Endodermal cell (in vitro differentiated cells): ENCODE data around the gene ZNG1B. TPM values are rescaled to one million over a fixed set of nuclear protein-coding genes. Genes with fewer than 3 reads are reported as not detected.
"Not testable (repeated sequence)": the region's sequence is repeated elsewhere in the genome, so short reads cannot be mapped to it uniquely, and the experiment has no call there.

Experiments used
- DNase-seq: peaks from one replicate; pipeline ENCODE4 v3.0.0-alpha.2; 2017
- H3K27ac ChIP-seq: 2 replicates; pipeline ENCODE4 v1.5.1; 2013; ENCODE audit warnings: mild to moderate bottlenecking, low read depth, low read length, moderate library complexity
- H3K27me3 ChIP-seq: 2 replicates; pipeline ENCODE4 v1.6.1; 2013; ENCODE audit warnings: mild to moderate bottlenecking, low read length, moderate library complexity; ENCODE audit not compliant: insufficient read depth, control insufficient read depth, poor library complexity, severe bottlenecking
- H3K36me3 ChIP-seq: 2 replicates; pipeline ENCODE4 v1.7.0; 2013; ENCODE audit warnings: mild to moderate bottlenecking, low read length, moderate library complexity; ENCODE audit not compliant: control insufficient read depth, insufficient read depth
- H3K4me1 ChIP-seq: one replicate; pipeline ENCODE4 v1.7.0; 2013; ENCODE audit warnings: low read length; ENCODE audit not compliant: control insufficient read depth, insufficient read depth
- H3K4me3 ChIP-seq: 2 replicates; pipeline ENCODE4 v1.5.1; 2013; ENCODE audit warnings: mild to moderate bottlenecking, low read length, moderate library complexity
- H3K9ac ChIP-seq: 2 replicates; pipeline ENCODE4 v1.6.1; 2013; ENCODE audit warnings: mild to moderate bottlenecking, low read length, moderate library complexity; ENCODE audit not compliant: poor library complexity, severe bottlenecking; ENCODE audit errors: extremely low read depth
- H3K9me3 ChIP-seq: 2 replicates; pipeline ENCODE4 v1.6.1; 2013; ENCODE audit warnings: mild to moderate bottlenecking, low read length, moderate library complexity; ENCODE audit not compliant: control insufficient read depth
- H3K27ac Mint-ChIP-seq: 2 replicates; pipeline ENCODE4 v1.8.0; 2020; ENCODE audit warnings: mixed read lengths
- H3K27me3 Mint-ChIP-seq: 2 replicates; pipeline ENCODE4 v1.8.0; 2021; ENCODE audit warnings: mild to moderate bottlenecking, mixed read lengths; ENCODE audit not compliant: insufficient read depth
- H3K36me3 Mint-ChIP-seq: 2 replicates; pipeline ENCODE4 v1.8.0; 2020; ENCODE audit warnings: low read depth, mixed read lengths
- H3K4me1 Mint-ChIP-seq: 2 replicates; pipeline ENCODE4 v1.8.0; 2020; ENCODE audit warnings: mixed read lengths
- H3K4me3 Mint-ChIP-seq: 2 replicates; pipeline ENCODE4 v1.8.0; 2020; ENCODE audit warnings: mild to moderate bottlenecking, moderate library complexity, mixed read lengths
- H3K9me3 Mint-ChIP-seq: 2 replicates; pipeline ENCODE4 v1.8.0; 2020; ENCODE audit warnings: mild to moderate bottlenecking, mixed read lengths
- WGBS, 2 experiments: methylation state at CpG; one replicate each; pipeline versions ENCODE4 v1.1.5 to v1.1.7; 2013; ENCODE audit warnings: missing lambda C conversion rate in 2 of 2, mixed read lengths in 1 of 2; ENCODE audit not compliant: insufficient coverage in 1 of 2, insufficient read length in 1 of 2; 5-methylcytosine and 5-hydroxymethylcytosine counted together
- total RNA-seq, 2 donors: library from RNA; stranded (reverse); fragmentation: NEBNext Ultra II Directional in 1 of 2; extraction: Animal tissue kit (Norgen Biotek cat#: 25700) in 1 of 2; gene quantifications; 2 replicates in 1 of 2; 3 replicates in 1 of 2; pipeline ENCODE4 v1.2.1, GENCODE V29; 2021

ZNG1B gene
- total RNA-seq, 2 donors from 2014 or later: 40.9 to 47.2 TPM

DNA sequence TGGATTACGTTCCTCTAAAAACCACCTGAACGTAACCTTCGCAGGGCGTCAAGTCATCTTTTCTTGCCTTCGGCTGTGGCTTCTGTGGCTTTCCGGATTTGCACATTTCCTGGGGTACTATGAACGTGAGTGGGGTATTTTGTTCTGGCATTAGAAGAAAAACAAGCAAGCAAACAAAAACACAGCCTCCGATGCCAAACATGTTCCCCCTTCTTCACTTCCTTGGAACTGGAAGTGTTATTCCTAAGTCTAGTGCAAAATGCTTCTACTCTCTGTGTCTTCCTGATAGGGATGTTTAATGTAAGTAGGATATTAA, 63.2 kb downstream of the ZNG1B start:
- 17% methylated on average over 7 of the region's 8 CpGs; no CpG with 5 or more reads in 1 of the 2 experiments for WGBS, 2 experiments
- H3K27me3 Mint-ChIP-seq: peaks cover 65% of the 10 kb centered on the region
- H3K9me3 ChIP-seq, H3K4me3 Mint-ChIP-seq, H3K36me3 ChIP-seq, H3K9ac ChIP-seq, H3K36me3 Mint-ChIP-seq, H3K4me1 ChIP-seq, H3K27ac ChIP-seq, H3K4me3 ChIP-seq, H3K4me1 Mint-ChIP-seq, DNase-seq, H3K27ac Mint-ChIP-seq, H3K9me3 Mint-ChIP-seq: not testable (repeated sequence)
- peaks cover 61% of the 10 kb centered on the region for H3K27me3 ChIP-seq

DNA sequence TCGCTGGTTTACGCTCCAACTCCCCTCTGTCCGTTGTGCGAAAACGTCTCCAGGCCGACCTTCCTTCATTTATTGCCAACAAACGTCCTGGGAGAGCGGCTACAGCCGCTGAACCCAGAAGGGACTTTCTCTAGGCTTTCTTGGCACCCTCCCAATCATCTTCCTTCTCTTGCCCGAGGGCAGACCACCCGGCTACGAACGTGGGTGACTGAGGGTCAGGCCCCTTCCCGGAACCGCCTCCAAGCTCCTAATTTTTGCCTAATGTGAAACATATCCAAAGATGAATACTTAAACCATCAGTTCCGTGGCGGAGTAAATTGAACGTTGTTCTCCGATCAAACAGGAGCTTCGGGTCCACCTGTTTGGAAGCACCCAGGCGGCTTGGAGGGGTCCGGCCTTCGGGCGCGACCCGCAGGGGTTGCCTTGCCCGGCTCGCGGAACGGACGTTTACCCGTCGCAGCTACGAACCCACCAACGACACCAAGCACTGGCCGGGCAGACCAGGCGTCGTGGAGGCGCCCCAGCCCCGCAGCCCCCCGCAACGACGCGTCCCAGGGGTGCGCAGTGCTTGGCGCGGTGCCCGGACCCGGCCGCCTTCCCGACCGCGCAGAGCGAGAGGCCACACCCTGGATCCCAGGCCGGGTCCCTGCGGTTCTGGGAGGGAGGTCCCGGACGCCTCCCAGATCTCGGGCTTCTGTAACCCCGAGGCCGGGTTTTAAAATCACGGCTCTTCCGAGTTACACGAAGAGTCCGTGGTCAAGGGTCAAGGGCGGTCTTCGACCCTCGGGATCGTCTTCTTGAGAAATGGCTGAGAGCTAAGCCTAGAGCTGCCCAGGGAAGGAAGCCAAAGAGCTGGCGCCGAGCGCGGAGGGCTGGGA, 65.0 kb downstream of the ZNG1B start:
- peaks cover 69% of the 10 kb centered on the region for H3K27me3 Mint-ChIP-seq
- H3K9me3 ChIP-seq, H3K36me3 ChIP-seq, H3K36me3 Mint-ChIP-seq, H3K4me3 ChIP-seq, H3K4me1 ChIP-seq, H3K9ac ChIP-seq, H3K27ac Mint-ChIP-seq, H3K4me1 Mint-ChIP-seq, H3K9me3 Mint-ChIP-seq, H3K27ac ChIP-seq: not testable (repeated sequence)
- H3K27me3 ChIP-seq: peaks cover 71% of the 10 kb centered on the region
- peak overlapping the region; percentile 50 for H3K4me3 Mint-ChIP-seq
- peak; percentile 47 for DNase-seq
- 0 to 2% methylated on average over 3 to 56 of the region's 73 CpGs for WGBS, 2 experiments

GRCh38 chr2:113503094-113504042, 65.9 kb downstream of the ZNG1B start:
- H3K36me3 Mint-ChIP-seq, H3K9ac ChIP-seq, H3K36me3 ChIP-seq, H3K4me1 ChIP-seq, H3K4me1 Mint-ChIP-seq, H3K27ac Mint-ChIP-seq, H3K9me3 Mint-ChIP-seq, H3K9me3 ChIP-seq, H3K27ac ChIP-seq: not testable (repeated sequence)
- Mint-ChIP-seq H3K27me3 (peaks cover 70% of the 10 kb centered on the region), H3K4me3 (peak overlapping the region; percentile 50)
- H3K4me3 ChIP-seq: peak overlapping the region; percentile 35
- 0 to 1% methylated on average over 20 to 91 of the region's 116 CpGs for WGBS, 2 experiments
- H3K27me3 ChIP-seq: peaks cover 79% of the 10 kb centered on the region
- DNase-seq: peak; percentile 77

- H3K27ac Mint-ChIP-seq, H3K9me3 Mint-ChIP-seq, H3K9ac ChIP-seq, H3K36me3 ChIP-seq, H3K4me1 Mint-ChIP-seq, H3K27ac ChIP-seq, H3K36me3 Mint-ChIP-seq, H3K4me1 ChIP-seq, H3K4me3 ChIP-seq, H3K4me3 Mint-ChIP-seq, H3K9me3 ChIP-seq: not testable (repeated sequence)
- H3K27me3 Mint-ChIP-seq: peaks cover 70% of the 10 kb centered on the region
- DNase-seq: peak; percentile 48
- WGBS, 2 experiments: 16% methylated on average over 5 of the region's 23 CpGs; no CpG with 5 or more reads in 1 of the 2 experiments
- peaks cover 79% of the 10 kb centered on the region for H3K27me3 ChIP-seq
Measured at GRCh38 chr2:113504081-113504480, 66.6 kb downstream of the ZNG1B start.

DNA sequence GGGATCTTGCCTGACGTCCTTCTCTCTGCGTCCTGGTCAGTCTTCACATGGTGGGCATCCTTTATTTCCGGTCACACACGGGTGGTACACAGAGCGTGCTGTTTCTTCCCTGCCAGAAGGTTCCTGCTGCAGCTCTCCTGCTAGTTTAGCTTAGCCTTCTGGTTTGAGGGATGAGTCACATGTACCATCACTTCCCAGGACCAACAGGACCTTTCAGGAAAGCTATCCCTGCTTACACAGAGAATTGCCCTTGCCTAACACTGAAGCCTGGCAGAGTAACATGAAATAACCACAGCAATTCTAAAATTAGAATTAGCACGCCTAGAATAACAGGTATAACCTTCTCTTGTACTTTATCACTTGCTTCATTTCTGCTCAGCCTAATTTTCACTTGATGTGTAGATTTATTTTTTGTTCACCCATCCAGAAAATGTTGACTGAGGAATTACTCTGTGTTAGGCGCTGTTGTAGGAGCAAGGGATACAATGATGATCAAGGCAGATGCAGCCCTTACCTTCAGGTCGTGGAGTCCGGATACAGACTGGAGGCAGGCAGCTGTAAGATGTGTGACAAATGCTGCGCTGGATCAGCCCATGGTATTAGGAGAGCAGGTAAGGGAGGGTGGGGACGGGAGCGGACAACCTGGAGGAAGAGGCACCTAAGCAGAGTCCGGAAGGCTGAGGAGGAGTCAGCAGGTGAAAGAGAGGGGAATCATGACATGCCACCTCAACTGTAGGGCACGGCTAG, 70.1 kb downstream of the ZNG1B start:
- not testable (repeated sequence) for H3K9ac ChIP-seq, H3K4me1 ChIP-seq, H3K9me3 Mint-ChIP-seq, H3K27ac ChIP-seq, H3K36me3 Mint-ChIP-seq, H3K4me3 ChIP-seq, H3K9me3 ChIP-seq, H3K27ac Mint-ChIP-seq, H3K4me3 Mint-ChIP-seq, H3K36me3 ChIP-seq, H3K4me1 Mint-ChIP-seq
- peaks cover 63% of the 10 kb centered on the region for H3K27me3 Mint-ChIP-seq
- 26 to 39% methylated on average over 3 to 11 of the region's 14 CpGs for WGBS, 2 experiments
- DNase-seq: peak; percentile 47
- peaks cover 73% of the 10 kb centered on the region for H3K27me3 ChIP-seq

GRCh38 chr2:113508187-113508586, 70.7 kb downstream of the ZNG1B start:
- H3K9me3 Mint-ChIP-seq, H3K4me1 Mint-ChIP-seq, DNase-seq, H3K36me3 Mint-ChIP-seq, H3K9me3 ChIP-seq, H3K4me3 ChIP-seq, H3K27ac Mint-ChIP-seq, H3K27ac ChIP-seq, H3K4me1 ChIP-seq, H3K36me3 ChIP-seq, H3K9ac ChIP-seq, H3K4me3 Mint-ChIP-seq: not testable (repeated sequence)
- H3K27me3 Mint-ChIP-seq: peaks cover 58% of the 10 kb centered on the region
- WGBS, 2 experiments: 48% methylated on average over 7 of the region's 11 CpGs; no CpG with 5 or more reads in 1 of the 2 experiments
- H3K27me3 ChIP-seq: peaks cover 67% of the 10 kb centered on the region
